Activated CD8-positive, alpha-beta memory T cell treated with anti-CD3 and anti-CD28 coated beads for 36 hours (primary cell): ENCODE measurements around the gene TRIM39. TPM values are rescaled to one million over a fixed set of nuclear protein-coding genes. Genes with fewer than 3 reads are reported as not detected.
"Not testable (repeated sequence)": the region's sequence is repeated elsewhere in the genome, so short reads cannot be mapped to it uniquely, and the experiment has no call there.

Experiments used
- CTCF ChIA-PET: fragments of 350-600 bp; sonication (Branson Sonifier 250); formaldehyde crosslinking; loops from one replicate; lab custom pipeline; 2021; ENCODE audit warnings: antibody characterized with exemption; lab: Charles Lee
- POLR2A ChIA-PET: fragments of 350-600 bp; sonication (Branson Sonifier 250); formaldehyde crosslinking; loops from one replicate; lab custom pipeline; 2021; ENCODE audit warnings: antibody characterized with exemption; lab: Charles Lee
- total RNA-seq, 2 experiments: library from RNA; stranded (reverse); gene quantifications; one replicate each; pipeline ENCODE4 v1.2.3, GENCODE V29; 2021

The TRIM39 gene
- 10 to 100 TPM; 18.6 to 20.6 TPM for total RNA-seq

DNA sequence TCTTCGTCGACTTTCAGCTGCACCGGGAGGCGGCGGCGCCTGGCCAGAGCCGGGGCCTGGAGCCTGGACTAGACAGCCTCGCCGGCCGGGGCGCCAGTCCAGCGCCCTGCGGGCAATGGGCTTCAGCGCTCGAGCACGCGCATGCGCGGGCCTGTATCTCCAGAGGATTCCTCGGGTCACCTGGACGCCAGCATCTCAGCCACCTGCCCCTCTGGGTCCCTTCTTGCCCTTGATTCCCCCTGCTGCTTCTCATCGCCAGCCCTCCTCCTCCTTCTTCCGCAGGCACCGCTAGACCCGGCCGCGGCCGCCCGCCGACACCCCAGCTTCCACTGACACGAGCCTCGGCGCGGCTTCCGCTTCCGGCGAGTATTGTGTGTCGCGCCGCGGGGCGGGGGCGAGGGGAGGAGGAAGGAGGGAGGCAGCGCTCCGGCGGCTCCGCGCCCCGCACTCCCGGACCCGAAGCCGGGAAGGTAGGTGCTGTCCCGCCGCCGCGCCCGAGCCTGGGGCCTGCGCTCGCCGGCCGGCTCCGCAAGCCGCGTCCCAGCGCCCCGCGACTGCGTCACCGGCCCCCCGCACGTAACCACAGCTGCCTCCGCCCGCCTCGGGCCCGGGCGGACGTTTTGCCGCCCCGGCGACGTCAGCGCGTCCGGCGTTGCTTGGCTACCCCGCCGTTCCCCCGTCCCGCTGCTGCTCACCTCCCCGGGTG lies at the start of gene TRIM39:
Gene TRIM39, plus strand, starts transcription at position 402 of the 706 bp plus-strand sequence. CDS start 2,391 bp downstream, outside the sequence.
- ChIA-PET CTCF (interaction anchor here (1.0 to 1.3 kb wide), 3 partner anchors 11 to 224 kb away, joined by 3 read pairs; partner anchors contain the start of gene RPP21), POLR2A (interaction anchor here (0.6 to 2.3 kb wide), 5 partner anchors 9 to 113 kb away, joined by 3 to 10 read pairs (median 4); partner anchors contain the start of genes RPP21 and TRIM26)

DNA sequence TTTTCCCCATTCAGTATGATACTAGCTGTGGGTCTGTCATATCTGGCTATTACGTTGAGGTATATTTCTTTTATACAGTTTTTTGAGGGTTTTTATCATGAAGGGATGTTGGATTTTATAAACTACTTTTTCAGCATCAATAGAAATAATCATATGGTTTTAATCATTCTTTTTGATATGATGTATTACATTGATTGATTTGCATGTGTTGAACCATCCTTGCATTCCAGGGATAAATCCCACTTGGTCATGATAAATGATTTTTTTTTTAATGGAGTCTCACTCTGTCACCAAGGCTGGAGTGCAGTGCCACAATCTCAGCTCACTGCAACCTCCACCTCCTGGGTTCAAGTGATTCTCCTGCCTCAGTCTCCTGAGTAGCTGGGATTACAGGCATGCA lies 45.7 kb upstream of the TRIM39 start:
- POLR2A ChIA-PET, CTCF ChIA-PET: not testable (repeated sequence)

DNA sequence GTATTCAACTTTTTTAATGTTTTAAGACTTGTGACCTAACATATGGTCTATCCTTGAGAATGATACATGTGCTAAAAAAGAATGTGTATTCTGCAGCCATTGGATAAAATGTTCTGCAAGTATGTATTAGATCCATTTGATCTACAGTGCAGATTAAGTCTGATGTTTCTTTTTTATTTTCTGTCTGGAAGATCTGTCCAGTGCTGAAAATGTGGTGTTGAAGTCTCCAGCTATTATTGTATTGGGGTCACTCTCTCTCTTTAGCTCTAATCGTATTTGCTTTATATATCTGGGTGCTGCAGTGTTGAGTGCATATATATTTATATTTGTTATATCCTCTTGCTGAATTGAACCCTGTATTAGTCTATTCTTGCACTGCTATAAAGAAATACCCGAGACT lies 44.2 kb upstream of the TRIM39 start:
- ChIA-PET POLR2A (no interaction called here), CTCF (no interaction called here)

DNA sequence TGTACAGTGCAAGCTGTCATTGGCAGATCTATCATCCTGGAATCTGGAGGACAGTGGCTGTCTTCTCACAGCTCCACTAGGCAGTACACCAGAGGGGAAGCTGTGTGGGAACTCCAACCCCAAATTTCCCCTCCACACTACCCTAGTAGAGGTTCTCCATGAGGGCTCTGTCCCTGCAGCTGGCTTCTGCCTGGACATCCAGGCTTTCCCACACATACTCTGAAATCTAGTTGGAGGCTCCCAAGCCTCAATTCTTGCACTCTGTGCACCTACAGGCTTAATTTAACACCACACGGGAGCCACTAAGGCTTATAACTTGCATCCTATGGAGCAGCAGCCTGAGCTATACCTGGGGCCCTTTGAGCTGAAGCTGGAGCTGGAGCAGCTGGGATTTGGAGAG lies 43.0 kb upstream of the TRIM39 start:
- ChIA-PET CTCF (no interaction called here), POLR2A (no interaction called here)

DNA sequence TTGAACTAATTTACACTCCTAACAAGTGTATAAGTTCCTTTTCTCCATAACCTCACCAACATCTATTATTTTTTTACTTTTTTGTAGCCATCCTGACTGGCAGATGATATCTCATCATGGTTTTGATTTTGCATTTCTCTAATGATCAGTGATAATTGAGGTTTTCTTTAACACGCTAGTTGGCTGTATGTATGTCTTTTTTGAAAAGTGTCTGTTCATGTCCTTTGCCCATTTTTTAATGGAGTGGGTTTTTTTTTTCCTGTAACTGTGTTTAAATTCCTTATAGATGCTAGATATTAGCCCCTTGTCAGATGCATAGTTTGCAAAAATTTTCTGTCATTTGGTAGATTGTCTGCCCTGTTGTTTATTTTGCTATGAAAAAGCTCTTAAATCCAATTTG lies 39.6 kb upstream of the TRIM39 start:
- POLR2A ChIA-PET: no interaction called here
- CTCF ChIA-PET: no interaction called here

DNA sequence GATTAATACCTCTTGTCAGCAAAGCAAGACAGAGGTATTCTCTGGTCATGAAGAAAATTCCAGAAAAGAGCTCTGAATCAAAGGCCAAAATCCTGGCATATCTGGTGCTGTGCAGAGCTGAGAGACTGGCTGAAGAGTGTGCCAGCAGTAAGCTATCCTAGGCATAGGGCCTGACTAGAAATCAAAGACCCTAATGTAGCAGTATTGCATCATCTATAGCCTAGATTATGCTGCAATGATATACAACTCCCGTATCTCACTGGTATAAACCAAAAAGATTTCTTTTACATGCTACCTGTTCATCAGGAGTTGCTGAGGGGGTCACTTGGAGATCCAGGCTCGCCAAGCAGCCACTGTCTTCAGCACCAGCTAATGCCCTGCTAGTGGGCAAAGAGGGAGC lies 30.9 kb upstream of the TRIM39 start:
- POLR2A ChIA-PET: no interaction called here
- CTCF ChIA-PET: no interaction called here

DNA sequence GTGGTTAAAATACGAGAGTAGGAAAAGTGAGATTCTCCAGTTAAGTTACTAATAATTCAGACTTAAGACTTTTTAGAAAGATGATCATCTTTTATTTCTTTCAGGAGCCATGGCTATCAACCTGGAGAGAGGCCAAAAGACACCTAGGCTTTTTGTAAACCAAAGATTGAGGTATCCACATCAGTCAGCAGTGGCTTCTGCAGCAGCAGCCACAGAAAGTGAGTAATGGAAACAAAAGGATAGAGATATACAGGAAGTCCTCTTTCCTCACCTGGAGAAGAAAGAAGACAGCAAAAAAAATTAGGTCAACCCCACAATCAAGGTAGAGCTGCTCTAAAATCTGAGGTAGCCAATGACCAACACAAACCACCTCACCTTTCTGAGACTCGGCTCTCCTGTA lies 22.7 kb upstream of the TRIM39 start:
- ChIA-PET POLR2A (no interaction called here), CTCF (no interaction called here)

DNA sequence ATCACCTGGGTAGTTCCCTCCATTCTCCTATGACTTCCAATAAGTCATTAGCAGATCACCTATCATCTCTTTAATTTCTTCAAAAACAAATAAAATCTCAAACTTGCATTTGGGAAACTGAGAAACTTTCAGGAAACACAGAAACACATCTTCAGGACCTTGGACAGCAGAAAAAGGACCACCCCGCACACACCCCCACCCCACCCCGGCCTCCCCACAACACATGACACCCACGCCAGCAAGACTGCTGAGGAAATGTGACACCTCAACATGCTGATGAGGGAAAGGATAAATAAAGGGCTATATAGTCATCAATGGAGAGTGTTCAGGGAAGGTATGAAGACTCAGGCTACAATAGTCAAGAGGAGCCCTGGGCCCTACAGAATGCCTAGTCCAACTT lies 15.6 kb upstream of the TRIM39 start:
- ChIA-PET POLR2A (no interaction called here), CTCF (no interaction called here)

DNA sequence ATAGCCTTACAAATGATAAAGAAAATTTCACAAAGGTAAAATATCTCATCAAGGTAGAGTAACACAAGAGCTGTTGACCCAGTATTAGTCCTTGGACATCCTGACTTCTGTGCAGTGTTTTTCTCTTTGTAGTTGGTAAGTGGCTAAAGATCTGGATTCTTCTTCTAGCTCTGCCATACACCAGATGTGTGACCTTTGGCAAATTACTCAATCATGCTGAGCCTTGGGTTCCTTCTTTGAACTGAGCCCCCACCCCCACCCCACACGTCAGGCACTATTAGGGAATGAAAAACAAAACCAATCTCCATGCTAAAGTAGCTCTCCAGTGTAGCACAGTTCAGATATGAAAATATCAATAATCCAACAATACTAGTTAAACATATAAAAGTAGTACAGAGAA lies 15.1 kb upstream of the TRIM39 start:
- POLR2A ChIA-PET: no interaction called here
- CTCF ChIA-PET: no interaction called here

DNA sequence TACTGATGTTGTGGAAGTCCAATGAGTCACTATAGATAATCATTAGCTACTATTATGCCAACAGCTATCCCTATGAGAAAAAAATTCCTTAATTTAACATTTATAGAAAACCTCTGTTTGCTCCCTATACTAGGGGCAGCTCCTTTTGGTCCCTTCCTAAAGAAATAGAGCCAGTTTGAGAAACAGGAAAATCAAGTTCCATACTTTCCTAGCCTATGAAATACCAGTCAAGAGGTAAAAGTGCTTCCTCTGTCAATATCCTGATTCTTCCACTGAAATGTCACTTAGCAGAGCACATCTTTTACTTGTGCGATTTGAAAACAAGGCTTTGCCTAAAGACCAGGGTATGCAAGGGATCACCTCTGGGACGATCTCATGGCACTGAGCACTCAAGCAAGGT lies 14.5 kb upstream of the TRIM39 start:
- POLR2A ChIA-PET: no interaction called here

DNA sequence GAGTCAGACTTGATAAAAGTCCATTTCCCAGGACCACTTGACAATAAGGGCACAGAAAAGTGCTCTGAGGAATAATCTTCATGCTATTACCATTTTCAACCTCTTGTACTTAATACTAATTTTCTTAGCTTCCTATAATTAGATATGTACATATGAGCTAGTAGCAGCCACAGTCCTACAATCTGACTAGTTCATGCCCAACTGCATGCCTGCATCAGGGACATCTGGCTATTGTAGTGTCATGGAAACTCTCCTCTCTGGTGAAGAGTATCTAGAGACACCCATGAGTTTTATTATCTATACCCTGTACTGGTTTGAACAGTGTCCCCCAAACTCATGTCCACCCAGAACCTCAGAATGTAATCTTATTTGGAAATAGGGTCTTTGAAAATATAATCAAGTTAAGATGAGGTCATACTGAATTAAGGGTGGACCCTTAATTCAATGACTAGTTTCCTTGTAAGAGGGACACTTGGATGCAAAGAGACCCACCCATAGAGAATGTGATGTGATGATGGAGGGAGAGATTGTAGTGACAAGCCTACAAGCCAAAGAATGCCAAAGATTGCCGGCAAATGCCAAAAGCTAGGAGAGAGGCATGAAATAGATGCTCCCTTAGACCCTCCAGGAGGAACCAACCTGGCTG lies 13.9 kb upstream of the TRIM39 start:
- ChIA-PET CTCF (no interaction called here), POLR2A (interaction anchor here (0.5 kb wide), 1 partner anchor 15 kb away, joined by 5 read pairs; no protein-coding TSS in a partner anchor)

More for the DNA sequence above, 14.5 kb upstream of the TRIM39 start:
- CTCF ChIA-PET: no interaction called here

DNA sequence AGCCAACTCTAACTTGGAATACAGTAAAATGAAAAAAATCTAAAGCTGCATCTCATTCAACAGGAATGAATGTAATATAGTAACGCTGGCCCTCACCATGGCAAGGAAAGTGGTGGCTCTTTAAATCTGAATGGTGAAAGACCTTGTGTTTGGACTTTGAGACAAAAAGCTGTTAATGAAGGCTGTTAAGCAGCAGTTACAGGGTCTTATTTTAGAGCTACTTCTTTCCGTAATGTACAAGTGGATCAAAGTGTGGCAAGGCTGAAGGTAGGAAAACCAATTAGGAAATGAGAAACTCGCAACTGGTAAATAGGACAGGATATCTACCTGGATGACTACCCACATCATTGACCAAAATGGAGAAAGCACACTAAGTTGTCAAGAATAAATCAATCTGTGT lies 11.6 kb upstream of the TRIM39 start:
- ChIA-PET CTCF (interaction anchor here (0.8 kb wide), 1 partner anchor 12 kb away, joined by 3 read pairs; no protein-coding TSS in a partner anchor), POLR2A (no interaction called here)

DNA sequence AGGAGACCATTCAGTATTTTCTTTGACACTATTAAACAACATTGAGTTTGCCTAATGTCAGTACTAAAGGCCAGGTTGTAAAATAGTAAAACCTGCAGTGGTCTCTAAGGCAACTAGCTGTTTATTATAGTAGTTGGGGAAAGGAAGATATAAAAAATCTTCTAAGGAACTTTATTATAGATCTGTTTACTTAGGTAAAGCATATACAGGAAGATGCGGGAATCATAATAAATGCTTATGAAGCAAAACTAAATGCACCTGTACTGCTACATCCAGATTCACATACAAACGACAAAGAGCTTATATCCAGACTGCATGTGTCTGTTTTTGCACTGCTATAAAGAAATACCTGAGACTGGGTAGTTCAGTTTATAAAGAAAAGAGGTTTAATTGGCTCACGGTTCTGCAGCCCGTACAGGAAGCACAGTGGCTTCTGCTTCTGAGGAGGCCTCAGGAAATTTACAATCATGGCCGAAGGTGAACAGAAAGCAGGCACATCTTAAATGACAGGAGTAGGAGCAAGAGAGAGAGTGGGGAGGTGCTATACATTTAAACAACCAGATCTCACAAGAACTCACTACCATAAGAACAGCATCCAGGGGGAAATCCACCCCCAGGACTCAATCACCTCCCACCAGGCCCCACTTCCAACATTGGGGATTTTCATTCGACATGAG lies 8.7 kb upstream of the TRIM39 start:
- ChIA-PET CTCF (interaction anchor here (1.3 kb wide), 1 partner anchor 80 kb away, joined by 3 read pairs; no protein-coding TSS in a partner anchor), POLR2A (no interaction called here)

DNA sequence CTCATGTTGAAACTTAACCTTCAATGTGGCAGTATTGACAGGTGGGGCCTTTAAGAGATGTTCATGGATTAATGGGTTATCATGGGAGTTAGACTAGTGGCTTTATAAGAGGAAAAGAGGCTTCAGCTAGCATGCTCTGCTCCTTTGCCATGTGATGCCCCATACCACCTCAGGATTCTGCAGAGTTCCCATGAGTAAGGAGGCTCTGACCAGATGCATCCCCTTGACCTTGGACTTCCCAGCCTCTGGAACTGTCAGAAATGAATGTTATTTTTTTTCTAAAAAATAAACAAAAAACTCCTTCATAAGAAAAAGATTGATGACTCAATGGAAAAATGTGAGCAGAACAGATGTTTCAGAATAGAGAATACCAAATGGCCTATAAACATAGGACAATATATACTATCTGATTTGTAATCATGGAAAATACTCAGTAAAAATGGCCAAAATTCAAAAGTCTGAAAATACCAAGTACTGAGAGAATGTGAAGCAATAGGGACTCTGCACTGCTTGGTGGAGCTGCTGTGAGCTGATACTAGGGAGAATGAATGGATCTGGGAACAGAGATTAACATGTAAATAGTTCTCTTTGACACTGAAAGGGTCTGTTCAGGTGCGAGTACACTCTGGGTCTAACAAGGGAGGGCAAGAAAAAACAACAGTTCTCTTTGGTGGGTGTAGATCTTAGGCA lies 7.4 kb upstream of the TRIM39 start:
- POLR2A ChIA-PET: no interaction called here
- CTCF ChIA-PET: no interaction called here

DNA sequence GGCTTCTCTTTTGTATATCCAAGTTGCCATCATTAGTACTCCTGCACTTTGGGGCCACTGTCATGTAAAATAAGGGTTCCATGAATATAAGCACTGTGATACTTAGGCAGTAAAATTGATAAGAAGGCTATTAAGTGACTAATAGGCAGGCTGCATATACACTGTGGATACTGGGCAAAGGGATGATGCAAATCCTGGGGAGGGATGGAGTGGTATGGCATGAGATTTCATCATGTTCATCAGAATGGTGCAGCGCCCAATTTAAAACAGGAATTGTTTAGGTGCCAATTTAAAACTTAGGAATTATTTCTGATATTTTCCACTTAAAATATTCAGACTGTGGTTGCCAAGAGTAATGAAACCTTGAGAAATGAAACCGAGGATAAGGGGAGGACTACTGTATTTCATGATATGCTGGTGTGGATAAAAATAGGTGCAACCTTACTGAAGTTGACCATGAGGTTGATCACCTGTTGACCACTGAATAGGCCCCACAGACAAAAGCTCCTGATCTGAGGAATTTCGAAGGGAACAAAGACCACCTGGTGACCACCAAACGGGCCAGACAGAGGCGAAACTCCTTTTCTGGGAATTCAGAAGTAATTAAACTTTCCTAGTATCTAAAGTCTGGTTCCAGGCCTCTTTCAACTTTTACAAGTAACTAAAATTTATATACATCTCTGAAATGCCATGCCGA lies 4.9 kb upstream of the TRIM39 start:
- CTCF ChIA-PET: no interaction called here
- POLR2A ChIA-PET: no interaction called here

DNA sequence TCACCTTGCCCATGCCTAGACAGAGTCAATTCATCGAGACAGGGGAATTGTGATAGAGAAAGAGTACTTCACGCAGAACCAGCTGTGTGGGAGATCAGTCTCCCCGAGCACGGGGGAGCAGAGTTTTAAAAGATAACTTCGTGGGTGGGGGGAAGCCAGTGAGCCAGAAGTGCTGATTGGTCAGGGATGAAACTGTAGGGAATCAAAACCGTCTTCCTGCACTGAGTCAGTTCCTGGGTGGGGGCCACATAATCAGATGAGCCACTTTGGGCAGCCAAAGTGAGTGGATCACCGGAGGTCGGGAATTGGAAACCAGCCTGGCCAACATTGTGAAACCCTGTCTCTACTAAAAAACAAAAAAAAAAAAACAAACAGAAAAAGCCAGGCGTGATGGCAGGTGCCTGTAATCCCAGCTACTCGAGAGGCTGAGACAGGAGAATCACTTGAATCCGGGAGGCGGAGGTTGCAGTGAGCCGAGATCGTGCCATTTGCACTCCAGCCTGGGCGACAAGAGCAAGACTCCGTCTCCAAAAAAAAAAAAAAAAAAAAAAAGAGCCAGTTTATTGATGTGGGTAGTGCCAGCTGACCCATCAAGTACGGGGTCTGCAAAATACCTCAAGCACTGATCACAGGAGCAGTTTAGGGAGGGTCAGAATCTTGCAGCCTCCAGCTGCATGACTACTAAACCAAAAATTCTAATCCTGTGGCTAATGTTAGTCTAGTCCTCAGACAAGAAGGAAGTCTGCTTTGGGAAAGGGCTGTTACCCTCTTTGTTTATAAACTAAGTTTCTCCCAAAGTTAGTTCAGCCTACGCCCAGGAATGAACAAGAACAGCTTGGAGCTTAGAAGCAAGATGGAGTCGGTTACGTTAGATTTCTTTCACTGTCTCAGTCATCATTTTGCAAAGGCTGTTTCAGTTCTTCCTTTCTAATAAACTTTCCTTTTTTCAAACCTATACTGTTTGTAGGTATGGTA lies 3.9 kb upstream of the TRIM39 start:
- ChIA-PET CTCF (no interaction called here), POLR2A (interaction anchor here (0.7 kb wide), 2 partner anchors 9 to 110 kb away, joined by 3 to 12 read pairs; partner anchors contain the start of gene TRIM26)

DNA sequence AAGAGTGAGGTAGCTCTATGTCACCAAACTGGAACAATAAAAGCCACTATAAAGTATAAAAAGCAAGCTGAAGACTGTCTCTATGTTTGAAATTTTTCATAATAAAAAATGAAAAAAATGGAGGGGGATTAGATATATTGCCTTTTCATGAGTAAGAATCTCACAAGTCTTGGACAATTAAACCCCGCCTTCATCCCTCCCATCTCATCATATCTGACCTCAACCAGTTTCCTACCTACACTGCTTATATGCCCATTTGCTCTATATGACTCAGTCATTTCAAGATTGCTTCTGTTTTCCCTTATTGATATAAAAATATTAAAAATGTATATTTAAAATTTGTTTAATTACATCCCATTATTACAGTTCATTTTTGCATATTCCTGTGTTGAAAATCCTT lies 2.9 kb upstream of the TRIM39 start:
- CTCF ChIA-PET: interaction anchor here (1.1 kb wide), 1 partner anchor 105 kb away, joined by 3 read pairs; no protein-coding TSS in a partner anchor
- POLR2A ChIA-PET: interaction anchor here (0.7 kb wide), 1 partner anchor 111 kb away, joined by 3 read pairs; the partner anchor contains the start of gene TRIM26
